ENCODE measurements around the gene AMD1. TPM values are rescaled to one million over a fixed set of nuclear protein-coding genes. Genes with fewer than 3 reads are reported as not detected.
"Not testable (repeated sequence)": the region's sequence is repeated elsewhere in the genome, so short reads cannot be mapped to it uniquely, and the experiment has no call there.

Gene AMD1
- polyA plus RNA-seq, 6 donors from 2014 or later: 51.3 to 87.5 (median 66.3) TPM

DNA sequence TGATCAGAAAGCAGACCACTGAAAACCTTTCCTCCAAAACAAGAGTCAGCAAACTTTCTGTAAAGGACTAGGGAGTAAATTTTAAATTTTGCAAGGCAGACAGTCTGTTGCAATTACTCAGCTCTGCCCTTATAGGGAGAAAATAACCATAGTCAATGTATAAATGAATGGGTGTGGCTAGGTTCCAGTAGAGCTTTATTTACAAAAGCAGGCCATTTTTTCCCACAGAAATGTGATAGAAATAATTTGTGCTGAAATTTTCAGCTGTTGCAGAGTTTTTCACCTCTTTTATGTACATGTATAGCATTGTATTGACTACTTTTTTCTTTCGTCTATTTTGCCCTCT lies 7.7 kb downstream of the AMD1 start:
- Mint-ChIP-seq H3K27ac (peak overlapping the region in 1 of 6 donors; percentile 6), H3K27me3 (no peaks in the 10 kb centered on the region), H3K36me3 (no peaks in the 10 kb centered on the region), H3K4me3 (peak overlapping the region in 5 of 8 donors; percentile 14 to 49 (median 26)), H3K4me1 (peaks cover 57 to 97% (median 89%) of the 10 kb centered on the region in 3 donors), H3K9me3 (no peaks in the 10 kb centered on the region)
- ATAC-seq (ENCODE audit: low read depth in 2 of 2) (no peak), DNase-seq (no peak)

DNA sequence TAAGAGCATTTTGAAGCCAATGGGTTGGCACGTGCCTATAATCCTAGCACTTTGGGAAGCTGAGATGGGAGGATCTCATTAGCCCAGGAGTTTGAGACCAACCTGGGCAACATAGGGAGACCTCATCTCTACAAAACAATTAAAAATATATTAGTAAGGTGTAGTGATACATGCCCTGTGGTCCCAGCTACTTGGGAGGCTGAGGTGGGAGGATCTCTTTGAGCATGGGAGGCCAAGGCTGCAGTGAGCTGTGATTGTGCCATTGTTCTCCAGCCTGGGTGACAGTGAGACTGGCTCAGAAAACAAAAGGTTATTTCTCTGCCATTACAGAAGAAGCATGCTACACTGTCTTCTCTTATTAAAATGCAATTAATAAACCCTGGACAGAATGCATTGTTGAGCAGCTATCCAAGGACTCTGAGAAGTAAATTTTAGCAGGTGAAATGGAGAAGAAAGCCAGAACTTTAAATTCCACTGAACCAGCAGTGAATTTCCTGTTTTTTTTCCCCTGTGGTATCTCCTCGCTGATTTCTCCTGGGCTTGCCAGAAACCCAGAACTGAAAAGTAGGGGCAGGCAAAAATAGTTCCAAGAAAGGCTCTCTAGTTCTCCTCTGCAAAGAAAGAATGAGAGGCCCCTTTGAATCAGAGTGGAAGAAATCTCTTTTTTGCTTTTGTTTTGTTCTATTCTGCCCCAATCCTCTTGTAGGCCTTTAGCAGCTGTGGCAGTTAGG lies 8.4 kb downstream of the AMD1 start:
- ATAC-seq (ENCODE audit: low read depth in 2 of 2) (no peak), DNase-seq (no peak)
- Mint-ChIP-seq H3K36me3 (no peaks in the 10 kb centered on the region), H3K27me3 (no peaks in the 10 kb centered on the region), H3K4me1 (peaks cover 49 to 97% (median 83%) of the 10 kb centered on the region in 3 donors), H3K4me3 (peak overlapping the region in 4 of 8 donors; percentile 14 to 57 (median 22)), H3K9me3 (no peaks in the 10 kb centered on the region), H3K27ac (peak overlapping the region in 1 of 6 donors; percentile 6)

DNA sequence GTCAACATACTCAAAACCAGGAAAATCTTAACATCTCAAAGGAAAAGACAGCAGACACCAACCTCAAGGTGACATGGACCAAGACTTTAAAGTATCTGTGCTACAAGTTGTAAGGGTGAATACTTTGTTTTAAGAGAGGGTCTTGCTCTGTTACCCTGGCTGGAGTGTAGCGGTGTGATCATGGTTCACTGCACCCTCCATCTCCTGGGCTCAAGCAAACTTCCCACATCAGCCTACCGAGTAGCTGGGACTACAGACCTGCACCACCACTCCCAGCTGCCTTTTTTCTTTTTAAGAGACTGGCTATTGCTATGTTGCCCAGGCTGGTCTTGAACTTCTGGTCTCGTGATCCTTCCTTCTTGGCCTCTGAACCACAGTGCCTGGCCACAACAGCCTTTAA lies 9.7 kb downstream of the AMD1 start:
- H3K9me3 Mint-ChIP-seq: no peaks in the 10 kb centered on the region
- ATAC-seq (ENCODE audit: low read depth in 2 of 2) (peak in 1 of 2 donors; percentile 40), DNase-seq (no peak)
- H3K36me3 Mint-ChIP-seq: peaks cover 0 to 5% of the 10 kb centered on the region in 2 donors
- no peaks in the 10 kb centered on the region for H3K27me3 Mint-ChIP-seq
- H3K4me1 Mint-ChIP-seq: peaks cover 47 to 84% (median 70%) of the 10 kb centered on the region in 3 donors
- H3K27ac Mint-ChIP-seq: peak overlapping the region in 3 of 6 donors; percentile 7 to 95 (median 30)
- peak overlapping the region in 5 of 8 donors; percentile 2 to 70 (median 34) for H3K4me3 Mint-ChIP-seq

DNA sequence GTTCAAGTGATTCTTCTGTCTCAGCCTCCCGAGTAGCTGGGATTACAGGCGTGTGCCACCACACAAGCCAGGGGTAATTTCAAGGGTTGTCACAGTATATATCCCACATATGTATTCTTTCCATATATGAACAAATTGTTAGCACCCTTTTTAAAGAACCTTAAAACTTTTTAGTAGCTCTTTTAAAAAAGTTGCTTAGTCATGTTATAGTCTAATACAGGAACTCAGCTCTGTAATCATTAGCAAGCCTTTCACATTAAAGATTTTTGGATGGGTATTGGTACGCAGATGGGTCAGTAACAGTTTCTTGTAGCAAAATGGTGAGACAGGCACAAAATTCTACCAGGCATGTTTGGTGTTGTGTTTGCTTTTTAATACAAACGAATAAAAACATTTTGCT lies 10.9 kb downstream of the AMD1 start:
- Mint-ChIP-seq H3K4me3 (peak overlapping the region in 2 of 8 donors; percentile 7 to 41), H3K9me3 (no peaks in the 10 kb centered on the region), H3K36me3 (peaks cover 0 to 5% of the 10 kb centered on the region in 2 donors)

DNA sequence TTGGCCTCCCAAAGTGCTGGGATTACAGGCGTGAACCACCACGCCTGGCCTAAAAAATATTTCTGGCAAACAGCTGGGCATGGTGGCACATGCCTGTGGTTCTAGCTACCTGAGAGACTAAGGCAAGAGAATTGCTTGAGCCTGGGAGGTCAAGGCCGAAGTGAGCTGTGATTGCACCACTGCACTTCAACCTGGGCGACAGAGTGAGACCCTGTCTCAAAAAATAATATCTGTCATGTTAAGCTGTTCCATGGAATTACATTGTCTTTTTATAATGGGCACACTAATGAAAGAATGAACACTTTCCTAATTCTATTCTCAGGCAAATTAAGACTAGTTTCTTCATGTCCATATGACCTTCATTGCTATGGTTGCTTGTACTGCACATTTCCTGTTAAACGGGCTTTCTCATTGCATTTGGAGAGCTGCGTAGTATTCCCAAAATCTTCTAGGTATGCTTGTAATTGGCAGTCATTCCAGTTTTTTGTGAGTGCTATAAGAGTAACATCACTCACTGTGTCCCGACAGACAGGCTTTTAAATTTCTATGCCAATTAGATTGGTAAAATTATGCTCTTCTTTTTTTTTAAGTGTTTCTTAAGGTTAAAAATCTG lies 12.1 kb downstream of the AMD1 start:
- H3K4me1 Mint-ChIP-seq: peaks cover 30 to 67% (median 48%) of the 10 kb centered on the region in 3 donors
- no peak overlapping the region for H3K4me3 Mint-ChIP-seq
- H3K36me3 Mint-ChIP-seq: peaks cover 0 to 5% of the 10 kb centered on the region in 2 donors
- ATAC-seq (ENCODE audit: low read depth in 2 of 2) (no peak), DNase-seq (no peak)
- no peaks in the 10 kb centered on the region for H3K9me3 Mint-ChIP-seq
- peak overlapping the region in 1 of 6 donors; percentile 13 for H3K27ac Mint-ChIP-seq
- no peaks in the 10 kb centered on the region for H3K27me3 Mint-ChIP-seq

More for the DNA sequence above, 10.9 kb downstream of the AMD1 start:
- no peak for DNase-seq
- Mint-ChIP-seq H3K27me3 (no peaks in the 10 kb centered on the region), H3K27ac (no peak overlapping the region), H3K4me1 (peaks cover 35 to 78% (median 57%) of the 10 kb centered on the region in 3 donors)
- ATAC-seq (ENCODE audit: low read depth in 2 of 2): no peak

DNA sequence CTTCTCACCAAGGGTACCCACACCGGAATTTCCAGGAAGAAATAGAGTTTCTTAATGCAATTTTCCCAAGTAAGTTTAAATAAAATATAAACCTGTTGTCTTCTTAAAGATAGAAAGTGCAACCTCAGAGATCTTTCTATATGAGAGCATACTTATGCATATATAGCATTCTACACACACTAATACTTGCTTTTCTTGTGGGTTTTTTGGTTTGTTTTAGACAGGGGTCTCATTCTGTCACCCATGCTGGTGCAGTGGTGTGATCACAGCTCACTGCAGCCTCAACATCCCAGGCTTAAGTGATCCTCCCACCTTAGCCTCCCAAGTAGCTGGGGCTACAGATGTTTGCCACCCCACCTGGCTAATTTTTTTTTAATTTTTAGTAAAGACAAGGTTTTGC lies 15.7 kb downstream of the AMD1 start:
- Mint-ChIP-seq H3K36me3 (peaks cover 15 to 25% of the 10 kb centered on the region in 2 donors), H3K27ac (no peak overlapping the region)
- ATAC-seq (ENCODE audit: low read depth in 2 of 2): no peak

DNA sequence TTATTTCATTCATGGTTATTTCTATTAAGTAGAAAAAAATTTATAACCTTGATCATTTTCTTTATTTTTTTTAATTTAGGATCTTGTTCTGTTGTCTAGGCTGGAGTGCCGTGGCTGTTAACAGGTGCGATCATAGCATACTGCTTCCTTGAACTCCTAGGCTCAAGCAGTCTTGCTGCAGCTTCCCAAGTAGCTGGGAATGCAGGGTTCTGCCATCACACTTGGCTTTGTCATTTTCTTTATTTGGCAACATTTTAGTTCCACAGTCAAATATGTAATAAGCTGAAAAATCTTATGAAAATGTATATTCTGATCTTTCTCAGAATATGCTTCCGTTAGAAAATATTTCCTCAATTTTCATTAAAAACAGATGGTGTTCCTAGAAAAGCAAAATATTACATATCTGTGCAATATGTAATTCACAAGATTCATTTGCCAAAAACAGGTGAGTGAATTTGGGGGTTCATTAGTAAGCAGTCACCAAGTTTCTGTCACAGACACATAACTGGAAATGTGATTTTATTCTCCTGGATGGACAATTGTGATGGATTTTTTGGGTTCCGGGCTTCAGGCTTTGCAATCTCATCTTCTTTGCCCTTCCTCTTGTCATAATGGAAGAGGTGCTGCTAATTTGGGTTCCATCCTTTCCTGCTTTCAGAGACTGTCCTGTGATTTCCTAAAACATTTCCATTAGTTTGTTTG lies 21.5 kb downstream of the AMD1 start:
- Mint-ChIP-seq H3K4me1 (peaks cover 0 to 6% (median 0%) of the 10 kb centered on the region in 3 donors), H3K9me3 (no peaks in the 10 kb centered on the region), H3K4me3 (no peak overlapping the region), H3K27me3 (no peaks in the 10 kb centered on the region), H3K36me3 (peaks cover 15 to 29% of the 10 kb centered on the region in 2 donors), H3K27ac (no peak overlapping the region)
- no peak for ATAC-seq (ENCODE audit: low read depth in 2 of 2)
- DNase-seq: no peak

More for the DNA sequence above, 15.7 kb downstream of the AMD1 start:
- DNase-seq: no peak
- H3K4me1 Mint-ChIP-seq: peaks cover 6 to 31% (median 21%) of the 10 kb centered on the region in 3 donors
- H3K27me3 Mint-ChIP-seq: no peaks in the 10 kb centered on the region
- H3K4me3 Mint-ChIP-seq: no peak overlapping the region
- no peaks in the 10 kb centered on the region for H3K9me3 Mint-ChIP-seq

DNA sequence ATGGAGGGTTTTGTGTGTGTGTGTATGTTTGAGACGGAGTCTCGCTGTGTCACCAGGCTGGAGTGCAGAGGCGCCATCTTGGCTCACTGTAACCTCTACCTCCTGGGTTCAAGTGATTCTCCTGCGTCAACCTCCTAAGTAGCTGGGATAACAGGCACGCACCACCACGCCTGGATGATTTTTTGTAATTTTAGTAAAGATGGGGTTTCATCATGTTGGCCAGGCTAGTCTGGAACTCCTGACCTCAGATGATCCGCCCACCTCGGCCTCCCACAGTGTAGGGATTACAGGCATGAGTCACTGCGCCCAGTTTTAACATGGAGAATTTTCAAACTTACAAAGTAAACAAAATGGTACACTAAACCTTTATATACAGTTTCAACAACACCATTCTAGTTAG lies 22.8 kb downstream of the AMD1 start:
- peak overlapping the region in 1 of 6 donors; percentile 20 for H3K27ac Mint-ChIP-seq
- H3K4me3 Mint-ChIP-seq: no peak overlapping the region
- no peak for ATAC-seq (ENCODE audit: low read depth in 2 of 2)
- H3K4me1 Mint-ChIP-seq: peaks cover 0 to 6% (median 0%) of the 10 kb centered on the region in 3 donors
- H3K36me3 Mint-ChIP-seq: peaks cover 15 to 28% of the 10 kb centered on the region in 2 donors
- H3K27me3 Mint-ChIP-seq: no peaks in the 10 kb centered on the region
- no peaks in the 10 kb centered on the region for H3K9me3 Mint-ChIP-seq
- no peak for DNase-seq

DNA sequence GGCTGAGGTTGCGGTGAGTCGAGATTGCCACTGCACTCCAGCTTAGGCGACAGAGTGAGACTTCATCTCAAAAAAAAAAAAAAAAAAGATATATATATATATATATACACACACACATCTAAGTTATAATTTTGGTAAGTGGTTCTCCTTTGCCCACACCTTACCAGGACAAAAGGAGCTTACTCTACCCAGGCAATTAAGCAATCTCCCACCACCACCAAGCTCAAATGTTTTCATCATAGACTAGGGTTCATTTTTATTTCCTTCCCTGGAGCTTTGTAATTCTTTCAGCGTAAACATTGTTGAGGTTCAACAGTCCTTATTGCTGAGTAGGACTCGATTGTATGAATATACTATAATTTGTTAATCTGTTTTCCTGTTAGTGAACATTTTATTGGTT lies 23.5 kb downstream of the AMD1 start:
- no peak overlapping the region for H3K4me3 Mint-ChIP-seq
- H3K4me1 Mint-ChIP-seq: peaks cover 0 to 6% (median 0%) of the 10 kb centered on the region in 3 donors
- H3K27me3 Mint-ChIP-seq: no peaks in the 10 kb centered on the region
- no peaks in the 10 kb centered on the region for H3K9me3 Mint-ChIP-seq
- peaks cover 14 to 24% of the 10 kb centered on the region in 2 donors for H3K36me3 Mint-ChIP-seq
- ATAC-seq (ENCODE audit: low read depth in 2 of 2): no peak
- no peak for DNase-seq
- no peak overlapping the region for H3K27ac Mint-ChIP-seq

DNA sequence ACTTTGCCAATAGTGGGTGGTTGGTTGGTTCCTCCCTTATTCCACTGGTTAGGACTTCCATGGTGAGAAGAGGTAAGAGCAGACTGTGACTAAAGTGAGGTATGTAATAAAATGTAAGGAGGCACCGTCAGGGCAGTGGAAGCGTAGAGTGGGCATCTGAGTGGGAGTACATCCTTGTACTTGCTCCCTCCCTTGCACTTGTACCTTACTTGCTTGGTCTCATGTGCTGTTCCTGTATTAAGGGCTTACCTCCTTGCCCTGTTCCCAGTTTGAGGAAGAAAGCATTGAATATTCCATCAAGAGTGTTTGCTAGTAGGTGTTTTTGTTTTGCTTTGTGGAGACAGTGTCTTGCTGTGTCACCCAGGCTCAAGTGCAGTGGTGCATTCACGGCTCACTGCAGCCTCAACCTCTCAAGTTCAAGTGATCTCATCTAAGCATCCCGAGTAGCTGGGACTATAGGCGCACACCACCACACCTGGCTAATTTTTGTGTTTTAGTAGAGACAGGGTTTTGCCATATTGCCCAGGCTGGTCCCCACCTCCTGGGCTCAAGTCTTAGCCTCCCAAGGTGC lies 25.5 kb downstream of the AMD1 start:
- DNase-seq (no peak), ATAC-seq (ENCODE audit: low read depth in 2 of 2) (no peak)
- Mint-ChIP-seq H3K27ac (peak overlapping the region in 4 of 6 donors; percentile 37 to 84 (median 57)), H3K4me3 (no peak overlapping the region), H3K27me3 (peaks cover 0 to under 1% (median 0%) of the 10 kb centered on the region in 3 donors), H3K36me3 (peaks cover under 1 to 15% of the 10 kb centered on the region in 2 donors), H3K4me1 (peaks cover 0 to 6% (median 0%) of the 10 kb centered on the region in 3 donors), H3K9me3 (peaks cover 0 to 13% (median 4%) of the 10 kb centered on the region in 7 donors)

DNA sequence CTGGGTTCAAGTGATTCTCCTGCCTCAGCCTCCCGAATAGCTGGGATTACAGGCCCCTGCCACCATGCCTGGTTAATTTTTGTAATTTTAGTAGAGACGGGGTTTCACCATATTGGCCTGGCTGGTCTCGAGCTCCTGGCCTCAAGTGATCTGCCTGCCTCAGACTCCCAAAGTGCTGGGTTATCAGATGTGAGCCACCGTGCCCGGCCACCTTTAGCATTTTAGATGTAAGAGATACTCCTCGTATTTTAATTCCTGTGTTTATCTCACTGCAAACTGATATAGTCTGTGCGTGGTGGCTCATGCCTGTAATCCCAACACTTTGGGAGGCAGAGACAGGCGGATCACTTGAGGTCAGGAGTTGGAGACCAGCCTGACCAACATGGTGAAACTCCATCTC lies 27.0 kb downstream of the AMD1 start:
- H3K27ac Mint-ChIP-seq; DNase-seq; H3K4me1 Mint-ChIP-seq; H3K4me3 Mint-ChIP-seq; H3K27me3 Mint-ChIP-seq; ATAC-seq (ENCODE audit: low read depth in 2 of 2): not testable (repeated sequence)
- H3K9me3 Mint-ChIP-seq: peaks cover 7 to 27% (median 16%) of the 10 kb centered on the region in 7 donors
- H3K36me3 Mint-ChIP-seq: peaks cover 8 to 22% of the 10 kb centered on the region in 2 donors

DNA sequence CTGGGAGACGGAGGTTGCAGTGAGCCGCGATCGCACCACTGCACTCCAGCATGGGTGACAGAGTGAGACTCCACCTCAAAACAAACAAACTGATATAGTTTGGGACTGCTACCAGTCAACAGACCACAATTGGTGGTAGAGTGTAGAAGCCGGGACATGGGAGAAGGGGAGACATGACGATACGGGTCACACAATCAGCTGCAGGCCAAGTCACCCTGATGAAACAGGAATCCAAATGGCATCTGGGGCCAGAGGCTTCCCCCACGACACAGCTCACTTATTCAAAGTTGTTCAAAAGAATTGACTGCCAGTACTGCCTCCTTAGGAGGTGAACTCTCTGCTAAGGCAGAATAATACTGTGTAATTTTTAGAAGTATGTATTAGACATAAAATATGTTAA lies 27.5 kb downstream of the AMD1 start:
- ATAC-seq (ENCODE audit: low read depth in 2 of 2) (no peak), DNase-seq (no peak)
- no peak overlapping the region for H3K4me3 Mint-ChIP-seq
- peak overlapping the region in 1 of 6 donors; percentile 30 for H3K27ac Mint-ChIP-seq
- H3K4me1 Mint-ChIP-seq: peaks cover 0 to 6% (median 0%) of the 10 kb centered on the region in 3 donors
- peaks cover 12 to 25% of the 10 kb centered on the region in 2 donors for H3K36me3 Mint-ChIP-seq
- peaks cover 0 to 9% (median 7%) of the 10 kb centered on the region in 3 donors for H3K27me3 Mint-ChIP-seq
- H3K9me3 Mint-ChIP-seq: peaks cover 11 to 32% (median 20%) of the 10 kb centered on the region in 7 donors

DNA sequence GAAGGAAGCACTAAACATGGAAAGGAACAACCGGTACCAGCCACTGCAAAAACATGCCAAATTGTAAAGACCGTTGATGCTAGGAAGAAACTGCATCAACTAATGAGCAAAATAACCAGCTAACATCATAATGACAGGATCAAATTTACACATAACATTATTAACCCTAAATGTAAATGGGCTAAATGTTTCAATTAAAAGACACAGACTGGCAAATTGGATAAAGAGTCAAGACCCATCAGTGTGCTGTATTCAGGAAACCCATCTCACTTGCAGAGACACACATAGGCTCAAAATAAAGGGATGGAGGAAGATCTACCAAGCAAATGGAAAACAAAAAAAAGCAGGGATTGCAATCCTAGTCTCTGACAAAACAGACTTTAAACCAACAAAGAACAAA lies 31.7 kb downstream of the AMD1 start:
- Mint-ChIP-seq H3K36me3 (peaks cover 18 to 22% of the 10 kb centered on the region in 2 donors), H3K27me3 (peaks cover 0 to 11% (median 7%) of the 10 kb centered on the region in 3 donors), H3K9me3 (peaks cover 14 to 53% (median 35%) of the 10 kb centered on the region in 7 donors)
- not testable (repeated sequence) for H3K4me1 Mint-ChIP-seq; DNase-seq; H3K27ac Mint-ChIP-seq; ATAC-seq (ENCODE audit: low read depth in 2 of 2); H3K4me3 Mint-ChIP-seq
